NCI-H345 treated with DMSO at 0.1 percent for 48 hours (cell line): ENCODE measurements around the gene SHOX.
"Not testable (repeated sequence)": the region's sequence is repeated elsewhere in the genome, so short reads cannot be mapped to it uniquely, and the experiment has no call there.

Experiments used
- DNase-seq: peaks from one replicate; lab custom pipeline; 2025; ENCODE audit not compliant: unreplicated experiment; lab: John Stamatoyannopoulos, UW

The SHOX gene

GRCh38 chrX:630612-631496 lies at the start of gene SHOX:
Gene SHOX, plus strand, starts transcription at chrX:630791. Its CDS starts 107 bp downstream, at chrX:630898.
- DNase-seq: no peak

GRCh38 chrX:581066-581465 lies 49.5 kb upstream of the SHOX start:
- no peak for DNase-seq

DNA sequence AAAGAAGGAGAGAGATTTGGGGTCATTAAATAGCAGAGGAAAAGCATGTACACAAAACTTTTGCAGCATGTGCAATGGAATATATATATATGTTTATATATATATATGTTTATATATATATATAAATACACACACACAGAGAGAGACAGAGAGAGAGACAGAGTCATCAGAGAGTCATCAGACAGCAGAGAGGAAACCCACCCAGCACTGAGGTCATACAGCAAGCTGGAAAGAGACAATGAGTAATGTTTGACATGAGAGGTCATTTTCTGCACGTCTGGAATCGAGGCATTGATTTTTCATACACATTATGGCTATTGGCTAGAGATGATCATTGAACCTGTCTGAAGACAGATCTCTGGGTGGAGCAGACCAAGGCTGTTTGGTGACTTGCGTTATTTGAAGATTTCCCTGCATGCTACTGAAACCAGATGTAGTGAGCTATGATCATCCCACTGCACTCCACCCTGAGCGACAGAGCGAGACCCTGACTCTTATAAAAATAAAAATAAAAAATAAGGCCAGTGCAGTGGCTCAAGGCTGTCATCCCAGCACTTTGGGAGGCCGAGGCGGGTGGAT lies 48.8 kb upstream of the SHOX start:
- DNase-seq: no peak

- DNase-seq: no peak
These were observed 46.0 kb upstream of the SHOX start for GRCh38 chrX:584572-584971.

- no peak for DNase-seq
These were observed 45.3 kb upstream of the SHOX start for GRCh38 chrX:585115-585808.

- no peak for DNase-seq
These were observed 44.2 kb upstream of the SHOX start for GRCh38 chrX:586351-586750.

DNA sequence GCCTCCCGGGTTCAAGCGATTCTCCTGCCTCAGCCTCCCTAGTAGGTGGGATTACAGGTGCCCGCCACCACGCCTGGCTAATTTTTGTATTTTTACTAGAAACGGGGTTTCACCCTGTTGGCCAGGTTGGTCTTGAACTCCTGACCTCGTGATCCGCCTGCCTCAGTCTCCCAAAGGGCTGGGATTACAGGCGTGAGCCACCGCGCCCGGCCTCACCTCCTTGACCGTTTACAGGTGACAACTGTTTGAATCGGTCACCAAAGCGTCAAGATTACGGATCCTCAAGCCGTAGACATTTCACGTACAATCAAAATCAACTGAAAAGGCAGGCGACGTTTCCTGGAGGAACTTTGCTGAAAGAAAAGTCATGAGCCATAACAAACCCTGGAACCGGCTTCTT lies 41.3 kb upstream of the SHOX start:
- not testable (repeated sequence) for DNase-seq

DNA sequence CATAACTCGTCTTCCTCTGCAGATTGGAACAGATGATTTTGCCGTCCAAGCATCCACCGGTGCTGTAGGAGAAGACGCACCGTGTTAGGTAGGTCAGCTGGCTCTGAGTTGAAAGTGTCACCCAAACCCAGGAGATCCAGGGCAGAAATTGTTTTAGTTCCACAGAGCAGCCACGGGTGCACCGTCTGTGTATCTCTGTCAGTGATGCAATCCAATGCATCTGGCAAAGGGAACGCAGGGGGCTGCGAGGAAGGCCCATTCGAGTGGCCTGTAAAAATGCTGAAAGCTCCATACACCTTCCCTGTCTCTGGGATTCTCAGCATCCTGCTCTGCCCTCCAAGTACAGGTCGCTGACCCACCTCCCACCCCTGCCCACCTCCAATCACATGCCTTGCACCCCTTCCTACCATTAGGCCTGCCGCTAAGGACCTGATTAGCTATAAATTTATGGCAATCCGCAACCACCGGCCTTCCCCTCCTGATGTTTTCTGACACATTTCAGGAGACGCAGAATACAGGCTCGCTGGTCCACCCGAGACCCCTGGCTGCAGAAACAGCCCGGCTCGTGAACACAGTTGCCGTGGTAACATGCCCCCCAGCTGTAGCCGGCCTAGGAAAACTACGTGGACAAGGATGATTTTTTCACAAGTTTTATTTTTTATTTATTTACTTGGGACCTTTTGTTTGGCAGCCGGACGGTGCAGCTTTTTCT lies 39.7 kb upstream of the SHOX start:
- DNase-seq: no peak

- no peak for DNase-seq
These were observed 30.5 kb upstream of the SHOX start for GRCh38 chrX:599837-600715.

- not testable (repeated sequence) for DNase-seq
These were observed 27.6 kb upstream of the SHOX start for GRCh38 chrX:603029-603428.

- not testable (repeated sequence) for DNase-seq
These were observed 26.0 kb upstream of the SHOX start for GRCh38 chrX:604616-605015.

GRCh38 chrX:608088-608487 lies 22.5 kb upstream of the SHOX start:
- DNase-seq: not testable (repeated sequence)

- no peak for DNase-seq
These were observed 16.5 kb upstream of the SHOX start for GRCh38 chrX:614136-614535.

GRCh38 chrX:617401-617800 lies 13.2 kb upstream of the SHOX start:
- DNase-seq: no peak

DNA sequence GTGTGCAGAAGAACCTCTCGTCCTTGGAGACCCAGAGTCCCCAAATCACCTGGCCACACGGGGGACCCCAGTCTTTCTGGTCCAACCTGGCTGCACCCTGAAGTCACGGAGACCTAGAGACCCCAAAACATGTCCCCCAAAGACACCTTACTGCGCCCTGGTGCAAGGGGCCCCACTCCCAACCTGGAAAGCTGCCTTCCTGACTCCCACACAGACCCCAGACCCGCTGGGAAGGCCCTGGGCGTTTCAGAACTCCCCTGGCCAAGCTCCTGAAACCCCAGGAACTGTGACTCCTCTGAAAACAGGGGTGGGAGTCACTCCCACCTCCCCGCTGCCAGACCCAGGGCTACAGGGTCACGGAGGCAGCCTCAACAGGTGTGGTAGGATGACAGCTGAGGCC lies 12.7 kb upstream of the SHOX start:
- no peak for DNase-seq

- DNase-seq: not testable (repeated sequence)
These were observed 12.3 kb upstream of the SHOX start for GRCh38 chrX:618304-618703.

GRCh38 chrX:618761-619450 lies 11.7 kb upstream of the SHOX start:
- no peak for DNase-seq

GRCh38 chrX:619451-619811 lies 11.2 kb upstream of the SHOX start:
- DNase-seq: no peak

GRCh38 chrX:619812-620531 lies 10.6 kb upstream of the SHOX start:
- DNase-seq: no peak
